Hematopoietic multipotent progenitor cell treated with erythropoietin and hydrocortisone succinate and interleukin-3 and kit ligand, for 6 days (in vitro differentiated cells): ENCODE data around the gene HDAC2.

Experiments
- DNase-seq: peaks from one replicate; pipeline ENCODE4 v3.0.0-alpha.2; 2015

HDAC2 gene

GRCh38 chr6:113907102-113907815 lies 63.7 kb downstream of the HDAC2 start:
- no peak for DNase-seq

DNA sequence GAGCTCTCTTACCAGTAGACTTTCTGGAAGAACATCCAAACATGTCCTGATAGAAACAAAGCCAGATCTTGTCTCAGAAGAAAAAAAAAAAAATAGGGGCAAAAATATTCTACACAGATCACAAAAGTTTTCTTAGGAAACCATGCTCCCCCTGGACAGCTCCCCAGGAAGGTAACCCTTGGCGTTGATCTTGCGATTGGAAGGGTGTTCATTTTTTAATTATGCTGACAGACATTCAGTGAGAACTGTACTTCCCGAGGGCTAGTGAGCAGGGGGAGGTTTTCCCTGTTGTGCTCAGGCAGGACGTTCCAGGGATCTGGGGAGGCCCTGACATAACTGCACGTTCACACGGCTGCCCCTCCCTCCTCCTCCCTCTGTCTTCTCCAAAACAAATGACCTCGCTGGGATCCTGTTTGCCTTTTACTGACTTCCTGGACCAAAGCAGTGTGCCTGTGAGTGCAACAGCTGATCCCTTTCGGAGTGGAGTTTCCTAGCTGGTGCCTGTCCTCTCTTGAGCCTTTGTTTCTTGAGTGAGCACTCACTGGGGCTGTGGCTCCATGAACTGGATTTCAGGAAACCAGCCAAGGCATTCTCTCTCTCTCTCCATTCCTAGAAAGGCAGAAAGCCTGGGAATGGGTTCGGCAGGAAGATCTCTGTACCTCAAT lies 67.2 kb downstream of the HDAC2 start:
- no peak for DNase-seq

DNA sequence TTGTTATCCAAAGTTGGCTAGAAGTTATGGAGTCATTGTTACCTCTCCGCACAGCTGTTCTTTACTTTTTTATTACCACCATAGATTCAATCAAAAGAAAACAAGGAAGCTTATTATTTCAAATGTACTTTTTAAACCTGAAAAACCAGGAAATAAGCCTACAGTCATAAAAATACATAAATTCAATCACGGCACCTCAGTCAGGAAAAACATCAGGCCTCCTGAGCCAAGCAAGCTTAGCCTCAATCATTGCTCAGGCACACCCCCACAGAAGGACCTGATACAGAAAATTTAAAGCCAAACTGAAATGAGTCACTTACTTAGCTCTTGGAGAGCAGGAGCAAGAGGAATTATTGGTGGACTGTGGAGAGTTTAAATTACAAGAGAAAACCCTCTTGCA lies 69.5 kb downstream of the HDAC2 start:
- no peak for DNase-seq

DNA sequence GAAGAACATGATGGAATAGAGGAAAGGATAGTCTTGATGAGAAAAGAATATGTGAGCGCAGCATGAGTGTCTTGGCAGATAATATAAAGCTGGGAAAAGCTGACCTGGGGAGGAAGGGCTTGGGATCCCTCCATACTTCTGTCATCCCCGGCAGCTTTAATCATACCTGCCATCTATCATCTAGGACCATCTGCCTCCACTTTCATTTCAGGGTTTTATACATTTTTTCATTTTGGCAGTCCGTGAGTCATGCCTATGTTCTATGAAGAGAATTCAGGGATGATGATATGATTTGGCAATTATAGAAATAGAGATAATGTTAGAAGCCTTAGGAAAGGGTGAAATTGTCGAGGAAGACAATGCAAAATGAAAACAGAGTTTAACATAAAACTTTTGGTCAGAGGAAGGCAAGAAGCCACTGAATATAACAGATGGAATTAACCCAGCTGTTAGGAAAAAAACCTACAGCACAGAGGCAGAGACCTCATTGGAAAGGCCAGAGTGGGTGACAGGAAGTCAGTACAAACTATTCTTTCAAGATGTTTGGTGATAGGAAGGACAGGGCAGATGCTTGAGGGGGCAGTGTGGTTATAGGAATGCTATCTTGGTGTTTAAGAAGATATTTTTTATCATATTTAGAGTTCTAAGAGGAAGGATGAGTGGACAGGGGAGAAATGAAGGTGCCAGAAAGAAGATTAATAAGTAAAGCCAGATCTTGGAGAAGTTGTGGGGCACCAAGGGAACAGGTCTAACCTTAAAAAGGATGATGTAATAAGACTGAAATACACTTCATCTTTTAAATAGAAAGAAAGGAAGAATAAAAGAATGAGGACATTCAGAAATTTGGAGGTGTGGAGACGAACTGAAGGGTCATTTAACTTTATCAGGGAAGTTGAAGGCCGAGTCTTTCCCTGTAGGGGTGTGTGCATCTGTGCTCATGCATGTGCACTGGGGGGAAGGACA lies 76.0 kb downstream of the HDAC2 start:
- DNase-seq, result no peak

DNA sequence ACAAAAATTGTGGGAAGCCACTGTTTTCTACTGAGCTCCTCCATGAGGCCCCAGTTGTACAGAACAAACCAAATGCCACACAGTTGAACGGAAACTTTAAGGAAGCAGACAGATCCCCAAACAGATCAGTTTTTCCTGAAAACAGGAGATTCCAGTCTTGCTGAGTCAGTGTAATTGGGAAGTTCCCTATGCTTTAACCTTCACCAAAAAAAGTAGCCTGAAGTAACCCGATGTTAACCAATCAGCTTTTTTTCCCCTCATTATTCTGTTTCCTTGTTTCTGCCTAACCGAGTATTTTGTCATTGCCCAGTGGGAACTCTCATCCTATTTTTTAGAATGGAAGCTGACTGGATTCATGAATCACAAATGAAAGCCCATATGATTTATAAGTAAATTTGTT lies 77.1 kb downstream of the HDAC2 start:
- no peak for DNase-seq

DNA sequence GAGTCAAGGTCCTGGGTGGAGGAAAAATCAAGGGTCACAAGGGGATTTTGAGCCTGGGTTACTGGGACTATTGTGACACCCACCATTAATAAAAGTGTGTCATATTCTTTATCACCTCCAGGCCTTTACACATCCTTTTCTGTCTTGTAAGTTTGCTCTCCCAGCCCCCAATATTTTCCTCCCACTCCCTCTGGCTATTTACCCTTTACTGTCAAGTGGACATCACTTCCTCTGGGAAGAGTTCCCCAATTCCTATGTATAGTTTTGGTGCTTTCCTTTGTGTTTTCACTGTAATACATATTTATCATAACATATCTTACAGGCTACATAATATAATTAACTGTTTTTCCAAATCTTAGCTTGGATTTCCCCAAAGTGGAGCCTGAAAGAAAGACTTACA lies 77.5 kb downstream of the HDAC2 start:
- no peak for DNase-seq

- DNase-seq, result no peak
Observed at GRCh38 chr6:113888956-113889630, 81.9 kb downstream of the HDAC2 start.

DNA sequence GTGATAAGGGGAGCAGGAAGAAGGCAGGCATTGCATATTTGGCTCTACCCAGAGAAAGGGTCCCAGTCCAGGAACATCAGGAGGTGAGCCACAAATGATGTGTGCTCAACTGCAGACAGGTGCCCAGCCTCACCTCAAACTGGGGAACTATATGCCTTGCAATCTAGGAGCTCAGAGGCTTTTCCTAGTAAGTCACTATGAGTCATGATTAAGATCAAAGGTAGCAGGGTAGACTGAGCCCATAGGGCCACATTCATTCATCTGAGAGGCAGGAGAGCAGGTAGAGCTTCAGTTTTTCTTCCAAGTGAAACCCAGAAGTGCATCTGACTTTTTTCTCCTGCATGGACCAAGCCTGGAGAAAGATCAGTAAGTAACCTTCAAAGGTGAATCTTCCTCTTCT lies 82.5 kb downstream of the HDAC2 start:
- no peak for DNase-seq

- DNase-seq, result no peak
Observed at GRCh38 chr6:113886512-113886911, 84.4 kb downstream of the HDAC2 start.

- DNase-seq, result no peak
Observed at GRCh38 chr6:113884011-113884410, 86.9 kb downstream of the HDAC2 start.
